Skeletal muscle cell (primary cell): ENCODE results near the gene COL27A1.
A peak's percentile ranks its signal among the peaks of the same experiment; 100 is the strongest.

Source experiments
- DNase-seq: peaks from one replicate; pipeline ENCODE4 v3.0.0-alpha.2; 2010; ENCODE audit warnings: low read depth
- H3K4me3 ChIP-seq: 2 replicates; pipeline ENCODE4 v1.5.1; 2011; ENCODE audit warnings: low read depth, mild to moderate bottlenecking, control low read depth, low read length, moderate library complexity

The COL27A1 gene

DNA sequence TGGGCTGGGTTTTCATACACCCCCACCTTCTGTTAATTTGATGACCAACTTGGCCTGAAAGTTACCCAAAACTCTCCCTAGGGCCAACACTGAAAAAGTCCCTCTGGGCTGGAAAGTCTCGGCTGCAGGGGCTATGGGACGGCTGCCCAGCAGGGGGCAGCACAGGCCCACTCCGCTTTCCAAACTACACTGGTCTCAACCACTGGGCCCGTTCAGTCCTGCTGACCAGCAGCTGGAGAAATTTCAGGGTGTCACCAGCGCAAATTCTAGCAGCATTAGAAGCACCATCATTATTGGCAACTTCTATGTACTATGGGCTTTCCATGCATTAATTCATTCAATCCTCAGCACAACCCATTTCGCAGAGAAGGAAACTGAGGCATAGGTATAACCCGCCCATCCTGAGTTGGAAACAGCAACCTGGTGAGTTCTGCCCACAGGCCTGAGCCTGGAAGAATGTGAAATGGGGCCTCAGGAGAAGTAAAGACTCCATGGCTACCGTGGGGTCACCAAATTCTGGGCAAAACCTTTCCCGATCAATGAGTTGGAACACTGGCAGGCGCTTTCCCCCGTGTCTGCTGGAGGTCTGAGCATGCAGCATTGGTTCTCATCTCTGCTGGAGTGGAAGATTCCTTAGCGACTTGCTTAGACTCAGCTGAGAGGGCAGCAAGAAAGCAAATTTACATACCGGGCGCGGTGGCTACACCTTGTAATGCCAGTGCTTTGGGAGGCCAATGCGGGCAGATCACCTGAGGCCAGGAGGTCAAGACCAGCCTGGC, 184.0 kb downstream of the COL27A1 start:
- no peak for DNase-seq
- no peak overlapping the region for H3K4me3 ChIP-seq

DNA sequence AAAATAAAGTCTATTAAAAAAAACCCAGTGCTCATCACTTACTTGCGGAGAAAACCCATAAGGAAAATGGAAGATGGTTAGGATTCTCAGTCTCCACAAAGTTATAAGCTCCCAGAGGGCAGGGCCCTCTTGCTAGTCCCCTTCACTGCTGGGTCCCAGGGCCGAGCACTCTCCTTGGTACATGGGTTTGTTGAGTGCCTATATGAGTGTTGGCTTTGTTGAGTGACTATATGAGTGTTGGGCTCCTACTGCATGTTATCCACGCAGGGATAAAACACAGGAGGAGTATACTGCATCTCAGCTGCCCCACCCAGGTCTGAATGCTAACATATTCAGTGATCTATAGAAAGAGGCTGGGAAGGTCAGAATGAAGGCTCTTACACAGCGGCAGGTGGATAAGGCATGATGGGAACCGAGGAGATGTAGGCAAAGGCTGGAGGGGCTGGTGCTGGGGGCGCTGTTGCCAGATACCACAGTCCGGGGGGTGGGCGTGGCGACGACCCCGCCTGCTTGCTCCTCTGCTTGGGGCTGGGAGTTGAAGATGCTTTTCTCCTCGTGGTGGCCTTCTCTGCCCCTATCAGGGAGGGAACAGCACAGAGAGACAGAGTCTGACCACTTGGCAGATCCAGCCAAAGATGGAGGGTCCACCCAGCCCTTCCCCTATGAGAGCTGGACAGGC, 186.0 kb downstream of the COL27A1 start:
- no peak overlapping the region for H3K4me3 ChIP-seq
- DNase-seq, result no peak

DNA sequence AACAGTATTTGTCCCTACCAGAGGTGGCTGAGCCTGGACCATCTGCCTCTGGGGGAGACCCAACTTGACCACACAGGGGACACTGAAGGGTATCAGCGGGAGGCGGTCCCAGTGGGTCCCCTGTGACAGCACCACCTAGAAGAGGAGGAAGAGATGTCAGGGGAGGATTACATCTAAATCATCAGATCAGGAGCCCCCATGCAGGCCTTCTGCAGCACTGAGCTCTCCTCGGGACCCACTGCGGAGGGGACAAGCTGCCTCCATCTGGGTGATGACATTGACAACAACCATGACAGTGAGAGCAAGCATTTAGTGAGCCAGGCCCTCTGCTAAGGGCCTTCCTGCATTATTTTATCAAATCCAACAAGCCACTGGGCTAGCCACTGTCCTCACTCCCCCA, 186.7 kb downstream of the COL27A1 start:
- H3K4me3 ChIP-seq, result no peak overlapping the region
- DNase-seq, result no peak

DNA sequence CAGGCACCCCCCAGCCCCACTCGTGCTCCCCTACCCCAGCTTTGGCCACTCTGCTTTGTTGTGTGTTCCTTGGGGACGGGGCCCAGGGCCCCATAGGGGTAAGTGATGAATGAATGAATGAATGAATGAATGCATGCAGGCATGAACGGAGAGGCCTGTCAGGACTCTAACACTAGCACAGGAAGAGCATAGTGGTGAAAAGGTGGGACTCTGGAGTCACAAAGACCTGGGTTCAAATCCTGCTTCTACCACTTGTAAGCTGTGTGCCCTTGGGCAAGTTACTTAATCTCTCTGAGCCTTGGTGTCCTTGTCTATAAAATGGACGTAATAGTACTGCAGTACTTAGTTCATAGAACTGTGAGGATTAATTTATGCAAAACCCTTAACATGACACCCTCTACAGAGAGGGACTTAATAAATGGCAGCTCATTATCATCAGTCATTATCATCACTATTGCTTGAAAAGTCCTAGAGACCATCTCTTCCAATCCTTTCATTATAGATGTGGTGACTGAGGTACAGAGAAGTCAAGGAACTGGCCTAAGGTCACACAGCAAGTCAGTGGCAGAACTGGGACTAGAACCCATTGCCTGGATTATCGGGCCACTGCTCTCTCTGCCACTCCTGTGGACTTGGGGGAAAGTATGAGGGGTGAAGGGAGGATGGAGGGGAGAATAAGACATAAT, 187.6 kb downstream of the COL27A1 start:
- DNase-seq, result no peak

DNA sequence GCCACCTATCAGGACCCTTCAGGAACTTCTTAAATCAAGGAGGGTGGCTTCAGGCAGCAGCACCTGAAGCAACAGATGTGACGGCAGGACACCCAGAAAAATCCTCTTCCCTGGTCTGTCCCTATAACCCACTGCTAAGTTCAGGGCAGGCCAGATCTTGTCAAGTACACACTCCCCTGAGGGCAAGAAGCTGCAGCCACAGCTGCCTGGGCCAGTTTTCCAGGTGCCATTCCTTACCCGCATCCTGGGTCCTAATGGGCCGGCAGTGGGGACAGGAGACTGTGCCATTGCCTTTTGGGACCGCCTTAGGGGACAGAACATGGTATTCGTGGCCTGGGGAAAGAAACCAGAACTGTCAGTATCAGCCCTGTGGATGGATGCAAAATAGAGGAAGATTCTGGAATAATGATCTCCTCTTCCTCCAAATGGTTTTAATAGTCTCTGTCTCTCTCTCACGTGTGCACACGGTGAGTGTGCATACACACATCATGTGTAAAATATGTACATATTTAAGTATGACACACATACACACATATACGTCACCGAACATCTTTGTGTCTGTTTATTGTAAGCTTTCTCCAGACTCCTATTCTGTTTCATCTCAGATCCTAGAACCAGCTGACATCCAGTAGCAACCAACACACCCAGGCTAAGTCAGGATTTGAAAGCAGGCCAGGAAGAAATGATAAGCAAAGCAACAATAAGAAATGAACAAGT, 188.3 kb downstream of the COL27A1 start:
- H3K4me3 ChIP-seq, result no peak overlapping the region
- DNase-seq, result no peak

More for the DNA sequence above, 187.6 kb downstream of the COL27A1 start:
- no peak overlapping the region for H3K4me3 ChIP-seq

DNA sequence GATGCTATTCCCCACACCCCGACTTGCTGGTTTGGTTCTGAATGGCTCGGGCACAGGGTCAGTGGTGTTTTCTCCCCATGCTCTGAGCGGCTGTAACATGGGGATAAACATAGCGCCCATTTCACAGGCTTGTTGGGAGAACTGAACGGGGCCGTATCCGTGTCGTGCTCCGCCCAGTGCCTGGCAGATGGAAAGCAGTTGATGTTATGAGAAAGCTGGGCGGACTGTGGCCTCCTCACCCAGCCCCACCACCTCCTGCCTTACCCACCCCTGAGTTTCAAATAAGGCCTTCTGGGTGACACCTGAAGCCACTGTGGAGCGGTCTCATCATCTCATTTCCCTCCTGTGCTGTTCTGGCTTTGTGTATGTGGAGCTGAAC, 188.8 kb downstream of the COL27A1 start:
- no peak overlapping the region for H3K4me3 ChIP-seq
- no peak for DNase-seq

DNA sequence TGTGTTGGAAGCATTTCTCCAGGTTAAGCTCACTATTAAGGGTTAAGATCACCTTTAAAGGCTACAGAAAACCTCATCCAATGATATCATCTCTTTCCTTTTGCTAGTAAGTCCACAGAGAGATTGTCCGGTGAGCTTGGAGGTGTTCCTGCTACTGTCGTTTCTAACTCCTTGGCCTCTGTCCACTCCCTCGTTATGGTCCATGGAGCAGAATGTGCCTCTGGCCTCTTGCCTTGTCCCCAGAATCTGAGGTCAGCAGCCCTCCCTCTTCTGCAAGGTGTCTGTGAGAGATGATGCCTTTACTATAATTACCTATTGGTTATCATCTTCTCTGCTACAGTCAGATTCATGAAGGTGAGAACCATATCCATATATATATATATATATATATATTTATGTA, 189.4 kb downstream of the COL27A1 start:
- DNase-seq, result no peak
- H3K4me3 ChIP-seq, result no peak overlapping the region

DNA sequence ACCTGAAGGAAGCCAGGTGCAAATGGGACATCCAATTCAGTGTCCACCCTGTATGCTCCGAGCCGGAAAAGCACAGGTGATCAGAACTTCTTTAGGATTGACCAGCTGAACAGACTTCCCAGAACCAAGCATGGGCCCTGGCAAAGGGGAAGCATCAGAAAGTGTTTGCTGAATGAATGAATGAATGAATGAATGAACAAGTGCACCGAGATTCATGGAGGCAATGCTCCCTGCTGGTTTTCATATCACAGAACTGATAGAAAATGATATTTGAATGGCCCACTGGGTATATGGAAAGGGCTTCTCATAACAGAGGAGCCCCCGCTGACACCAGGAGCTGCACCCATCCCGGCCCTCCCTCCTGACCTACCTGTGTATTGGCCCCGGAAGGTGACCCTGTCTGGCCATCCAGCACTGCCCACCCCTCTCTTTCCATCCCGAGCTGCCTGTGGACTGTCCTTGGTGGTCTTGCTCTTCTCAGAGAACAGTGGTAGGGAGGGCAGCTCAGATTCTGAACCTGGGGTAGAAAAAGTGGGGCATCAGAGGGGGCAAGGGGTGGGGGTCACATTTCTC, 190.2 kb downstream of the COL27A1 start:
- DNase-seq, result no peak
- H3K4me3 ChIP-seq, result no peak overlapping the region

DNA sequence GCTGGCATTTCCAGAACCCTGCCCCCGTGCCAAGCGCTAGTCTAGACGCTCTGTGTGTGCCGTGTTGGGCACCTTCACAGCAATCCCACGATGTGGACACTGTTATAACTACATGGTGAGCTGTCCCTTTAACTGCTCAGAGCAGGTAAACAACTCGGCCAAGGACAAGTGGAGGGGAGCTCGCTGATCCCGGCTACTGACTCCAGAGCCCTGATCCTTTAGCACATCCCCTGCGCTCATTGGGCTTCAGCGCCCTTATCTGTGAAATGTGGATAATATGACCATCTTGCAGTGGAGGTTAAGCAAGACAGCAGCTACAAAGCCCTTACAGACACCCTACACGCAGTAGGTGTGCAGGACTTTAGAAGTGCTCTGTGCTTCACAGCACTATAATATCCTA, 190.8 kb downstream of the COL27A1 start:
- no peak overlapping the region for H3K4me3 ChIP-seq
- no peak for DNase-seq

DNA sequence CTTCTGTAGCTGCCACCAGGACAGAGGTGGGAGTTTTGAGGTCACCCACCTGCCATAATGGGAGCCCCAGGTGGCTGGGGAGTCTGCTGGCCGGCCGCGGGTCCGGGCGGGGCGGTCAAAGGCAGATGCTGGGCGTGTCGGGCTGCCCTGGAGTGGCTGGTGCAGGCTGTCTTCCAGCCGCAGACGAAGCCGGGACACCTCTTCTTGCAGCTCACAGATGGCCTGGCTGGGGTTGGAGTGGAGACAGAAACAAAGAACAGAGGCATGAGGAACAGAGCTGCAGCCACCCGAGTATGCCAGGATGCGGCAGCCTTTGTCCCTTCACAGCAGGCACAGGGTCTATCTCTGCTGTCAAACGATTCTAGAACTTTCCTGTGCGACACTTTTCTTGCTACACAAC, 192.3 kb downstream of the COL27A1 start:
- no peak for DNase-seq
- H3K4me3 ChIP-seq, result no peak overlapping the region

DNA sequence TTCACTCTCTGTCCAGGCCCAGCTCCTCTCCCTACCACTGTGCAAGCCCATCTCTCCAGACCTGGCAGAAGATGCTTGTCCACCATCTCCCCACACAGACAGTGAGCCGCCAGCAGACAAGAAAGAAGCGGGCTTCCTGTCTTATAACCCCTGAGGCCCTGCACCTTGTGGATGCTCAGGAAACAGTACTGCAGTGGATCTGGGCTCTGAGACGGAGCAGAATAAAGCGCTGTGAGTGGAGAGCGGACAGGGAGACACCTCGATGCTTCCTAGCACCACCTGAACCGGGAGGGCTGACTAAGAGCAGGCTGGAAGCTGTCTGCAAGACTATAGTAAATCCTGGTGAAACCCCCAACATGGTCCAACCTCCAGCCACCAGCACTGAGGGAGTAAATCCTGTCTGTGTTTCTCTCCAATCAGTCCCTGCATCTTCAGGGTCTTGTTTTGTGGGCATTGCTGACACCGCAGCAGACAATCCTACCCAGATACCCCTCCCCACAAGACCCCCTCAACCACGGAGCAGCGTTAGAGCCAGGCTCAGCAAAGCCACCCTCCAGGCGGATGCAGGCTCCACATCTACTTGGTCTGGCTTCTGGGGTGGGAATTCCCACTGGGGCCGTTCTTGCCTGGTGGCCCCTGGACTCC, 193.0 kb downstream of the COL27A1 start:
- H3K4me3 ChIP-seq, result no peak overlapping the region

DNA sequence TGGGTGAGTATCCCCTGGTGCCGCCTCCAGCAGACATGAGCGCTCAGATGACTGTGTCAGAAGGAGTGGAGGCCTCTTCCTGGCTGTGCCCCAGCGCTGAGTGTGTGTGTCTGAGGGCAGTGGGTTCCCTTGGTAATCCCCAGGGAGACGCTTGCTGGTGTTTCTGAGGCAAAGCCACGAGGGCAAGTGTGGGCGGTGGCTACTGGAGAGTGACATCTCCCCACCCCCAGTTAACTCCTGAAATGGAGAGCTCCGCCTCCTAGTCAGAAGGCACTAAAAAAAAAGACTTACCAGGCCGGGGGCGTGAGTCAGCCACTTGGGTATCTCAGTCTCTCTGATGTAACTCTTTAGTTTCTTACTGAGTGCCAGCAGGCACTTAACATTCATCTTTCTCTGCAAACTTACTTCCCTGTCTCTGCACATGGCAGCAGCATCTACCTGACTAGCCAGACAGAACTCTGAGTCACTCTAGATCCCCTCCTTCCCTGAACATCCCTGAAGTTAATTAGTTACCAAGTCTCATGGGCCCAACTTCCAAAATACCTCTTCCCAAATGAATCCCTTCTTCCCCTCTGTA, 193.7 kb downstream of the COL27A1 start:
- H3K4me3 ChIP-seq, result no peak overlapping the region
- DNase-seq, result peak; percentile 95

More for the DNA sequence above, 193.0 kb downstream of the COL27A1 start:
- DNase-seq, result no peak

DNA sequence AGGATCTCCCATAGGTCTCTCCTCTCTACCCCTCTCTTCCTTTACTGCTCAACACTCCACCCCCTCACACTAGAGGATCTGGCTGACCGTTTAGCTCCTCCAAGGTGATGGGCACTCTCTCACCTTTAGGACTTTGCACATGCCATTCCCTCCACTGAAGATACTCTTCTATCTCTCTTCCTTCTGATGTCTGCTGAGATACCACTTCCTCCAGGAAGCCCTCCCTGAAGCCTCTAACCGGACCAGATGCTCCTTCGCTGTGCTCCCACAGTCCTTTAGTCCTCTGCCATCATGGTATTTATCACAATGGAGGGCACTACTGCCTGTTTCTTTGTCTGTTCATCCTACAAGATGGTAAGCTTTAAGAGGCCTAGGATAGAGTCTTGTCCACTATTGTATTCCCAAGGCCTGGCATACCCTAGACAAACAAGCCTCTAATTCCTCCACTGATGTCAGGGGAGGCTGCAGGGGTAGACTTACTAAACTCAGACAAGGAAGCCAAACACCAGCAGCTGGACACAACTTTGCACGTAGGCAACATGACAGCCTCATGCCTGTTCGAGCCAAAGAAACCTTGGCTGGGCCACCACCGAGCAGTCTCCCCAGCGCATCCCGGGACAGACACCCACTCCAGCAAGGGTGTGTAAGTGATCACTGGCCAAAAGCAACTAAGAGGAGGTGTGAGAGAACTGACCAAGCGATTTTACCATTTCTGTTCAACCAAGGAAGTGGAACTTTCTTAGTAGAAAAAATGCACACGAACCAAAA, 194.6 kb downstream of the COL27A1 start:
- no peak overlapping the region for H3K4me3 ChIP-seq
- no peak for DNase-seq

DNA sequence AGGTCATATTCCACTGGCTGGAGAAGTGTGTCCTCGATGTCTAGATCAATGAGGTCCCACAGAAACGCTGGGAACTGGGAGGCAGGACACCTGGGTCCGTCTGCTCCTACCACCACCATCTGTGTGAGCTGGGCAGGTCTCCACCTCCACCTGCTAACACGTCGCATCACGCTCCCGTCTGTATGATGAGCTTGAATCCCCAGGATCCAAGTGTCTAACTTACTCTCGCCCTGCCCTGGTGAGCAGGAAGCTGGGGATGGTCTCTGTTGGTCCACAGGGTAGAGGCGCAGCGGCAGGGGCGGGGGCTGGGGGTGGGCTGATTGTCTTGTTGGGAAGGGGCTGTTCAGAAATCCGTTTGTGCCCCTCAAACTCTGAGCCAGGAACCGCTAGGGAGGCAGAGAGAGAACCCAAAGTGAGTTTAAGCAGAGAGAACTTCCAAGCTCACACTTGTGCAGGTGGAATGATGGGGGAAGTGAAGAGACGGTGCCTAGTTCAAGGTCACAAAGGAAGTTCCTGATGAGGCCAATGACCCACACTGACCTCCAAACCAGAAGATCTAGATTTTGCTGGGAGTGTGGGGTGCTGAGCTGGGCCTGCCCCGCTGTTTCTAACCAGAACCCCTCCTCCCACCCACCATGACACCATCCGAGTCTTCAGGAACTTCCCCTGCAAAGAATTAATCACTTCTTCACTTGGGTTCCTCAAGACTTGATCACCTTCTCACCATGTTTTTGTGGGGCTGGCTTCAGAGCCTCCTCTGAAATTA, 195.5 kb downstream of the COL27A1 start:
- no peak for DNase-seq
- no peak overlapping the region for H3K4me3 ChIP-seq

DNA sequence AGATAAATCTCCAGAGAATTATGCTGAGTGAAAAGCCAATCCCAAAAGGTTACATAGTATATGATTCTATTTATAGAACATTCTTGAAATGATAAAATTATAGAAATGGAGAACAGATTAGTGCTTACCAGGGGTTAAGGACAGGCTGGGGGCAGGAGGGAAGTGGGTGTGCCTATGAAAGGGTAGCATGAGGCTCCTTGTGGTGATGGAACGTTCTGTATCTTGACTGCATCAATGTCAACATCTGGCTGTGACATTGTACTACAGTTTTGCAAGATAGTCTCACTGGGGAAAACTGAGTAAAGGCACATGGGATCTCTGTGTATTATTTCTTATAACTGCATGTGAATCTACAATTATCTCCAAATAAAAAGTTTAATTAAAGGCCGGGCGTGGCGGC, 196.6 kb downstream of the COL27A1 start:
- H3K4me3 ChIP-seq, result no peak overlapping the region
- no peak for DNase-seq

DNA sequence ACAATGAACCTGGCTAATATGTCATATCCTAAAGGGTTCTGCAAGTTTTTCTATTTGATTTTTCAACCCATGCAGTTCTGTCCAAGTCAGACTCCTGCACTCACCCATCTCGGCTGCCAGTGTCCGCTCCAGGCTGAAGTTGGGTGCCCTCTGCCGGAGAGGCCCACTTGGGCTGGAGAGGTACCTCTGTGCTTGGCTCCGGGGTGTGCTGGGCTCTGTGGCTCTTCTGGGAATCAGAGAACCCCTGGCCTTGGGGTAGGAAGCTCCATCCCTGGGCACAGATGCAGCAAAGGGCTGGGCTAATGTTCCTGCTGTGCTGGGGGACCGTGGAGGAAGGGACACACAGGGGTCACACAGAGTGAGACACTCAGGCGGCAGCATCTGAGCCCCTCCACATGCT, 200.5 kb downstream of the COL27A1 start:
- no peak overlapping the region for H3K4me3 ChIP-seq

DNA sequence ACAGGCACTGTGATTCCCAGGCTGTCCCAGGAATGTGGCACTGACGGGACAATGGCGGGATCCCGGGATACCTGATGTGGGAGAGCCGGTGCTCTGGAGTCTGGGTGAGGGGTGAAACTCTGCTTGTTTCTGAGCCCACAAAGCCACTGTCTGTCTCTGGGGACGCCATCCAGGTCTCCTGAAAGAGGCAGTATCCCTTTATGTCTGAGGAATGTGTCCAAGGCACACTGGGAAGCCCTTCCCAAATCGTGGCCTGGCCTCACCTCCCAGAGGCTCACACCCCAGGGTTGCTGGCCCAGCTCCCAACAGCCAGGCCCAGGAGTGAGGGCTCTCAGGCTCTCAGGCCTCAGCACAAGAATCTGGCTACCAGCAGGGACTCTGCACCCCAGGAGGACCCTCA, 201.5 kb downstream of the COL27A1 start:
- DNase-seq, result no peak
- no peak overlapping the region for H3K4me3 ChIP-seq

More for the DNA sequence above, 200.5 kb downstream of the COL27A1 start:
- DNase-seq, result no peak
